ENCODE measurements around the gene VSIR. TPM values are rescaled to one million over a fixed set of nuclear protein-coding genes. Genes with fewer than 3 reads are reported as not detected.

VSIR gene
- total and polyA plus RNA-seq, 10 of the 15 experiments (the other 5 are each of a cell fraction or from before 2014, with no cell fraction given), result 0.19 to 12.5 (median 6.7) TPM

GRCh38 chr10:71747551-71748523, 25.5 kb downstream of the VSIR start:
- Histone ChIP-seq H3K4me1 (ENCODE audit: control insufficient read depth, insufficient read depth, low read length) (peaks cover 45% of the 10 kb centered on the region), H4K20me1 (ENCODE audit: control insufficient read depth, insufficient read depth) (no peaks in the 10 kb centered on the region), H3K4me2 (ENCODE audit: control insufficient read depth, insufficient read depth) (peak overlapping the region; percentile 23), H2AFZ (ENCODE audit: control insufficient read depth, low read depth, low read length) (peak overlapping the region; percentile 59; the same call in 1 of the 2 replicates), H3K27me3 (replicated peaks in 1 of 2; ENCODE audit: control insufficient read depth in 2 of 2, insufficient read depth in 2 of 2, low read length in 1 of 2) (no peaks in the 10 kb centered on the region), H3K9ac (ENCODE audit: control insufficient read depth, insufficient read depth, low read length) (peak overlapping the region; percentile 52; the same call in 1 of the 2 replicates), H3K27ac (ENCODE audit: control insufficient read depth, insufficient read depth) (peak overlapping the region; percentile 77), H3K79me2 (ENCODE audit: control insufficient read depth, insufficient read depth, low read length) (no peaks in the 10 kb centered on the region), H3K9me3 (replicated peaks; ENCODE audit: control insufficient read depth, insufficient read depth, low read length) (no peaks in the 10 kb centered on the region; the same call in 2 of the 3 replicates), H3K36me3 (ENCODE audit: control insufficient read depth in 2 of 2, insufficient read depth in 2 of 2, low read length in 1 of 2) (peaks cover 0 to 2% of the 10 kb centered on the region in 2 experiments; a peak in 1 of 4 replicates), H3K4me3 (no peak overlapping the region)
- BruUV-seq (replicated peaks), result TSS peak; percentile 27
- peak; percentile 81 for ATAC-seq
- CTCF ChIA-PET, result interaction anchor here (1.2 to 2.1 kb wide), 3 partner anchors 20 to 50 kb away, joined by 4 to 8 read pairs (median 4); partner anchors contain the start of gene VSIR
- in situ Hi-C loops (cut with MboI) (no loop called here), intact Hi-C loops (cut with micrococcal nuclease; ENCODE audit: unreplicated experiment) (loop anchor here (1.0 to 2.0 kb wide), 2 partner anchors 21 kb away; no protein-coding TSS in a partner anchor)
- DNase-seq (ENCODE audit: low read depth, low spot score), result peak; percentile 52
- 72% methylated on average over 14 of the region's 14 CpGs for WGBS (ENCODE audit: insufficient coverage, insufficient replicate concordance, low lambda C conversion rate, missing lambda C conversion rate)
- SMC1A ChIA-PET (ENCODE audit: uncharacterized antibody, unreplicated experiment), result interaction anchor here (0.8 to 1.9 kb wide), 5 partner anchors 9 to 51 kb away, joined by 3 to 6 read pairs (median 4); no protein-coding TSS in a partner anchor
- FAIRE-seq, result peak; percentile 90
- POLR2A ChIA-PET, result interaction anchor here (1.5 to 2.5 kb wide), 3 partner anchors 10 to 25 kb away, joined by 6 to 10 read pairs (median 9); partner anchors contain the start of gene VSIR
- RAD21 ChIA-PET (ENCODE audit: unreplicated experiment), result interaction anchor here (0.6 to 2.5 kb wide), 8 partner anchors 15 to 50 kb away, joined by 3 to 6 read pairs (median 3); no protein-coding TSS in a partner anchor
- TF ChIP-seq ZNF622 (IDR thresholded peaks at IDR 0.05) (no peak), NRF1 (conservative IDR thresholded peaks at IDR 0.05; ENCODE audit: low read depth, low read length) (no peak), IRF4 (IDR thresholded peaks at IDR 0.05; ENCODE audit: low read depth, low read length) (0 out of 2 replicates have a peak, but pooled peaks have one; percentile 26), NKRF (conservative IDR thresholded peaks at IDR 0.05) (no peak), NFXL1 (IDR thresholded peaks at IDR 0.05; ENCODE audit: borderline replicate concordance) (no peak), PKNOX1 (IDR thresholded peaks at IDR 0.05) (no peak), HCFC1 (IDR thresholded peaks at IDR 0.05; ENCODE audit: low read length) (no peak), SUPT20H (IDR thresholded peaks at IDR 0.05; ENCODE audit: borderline replicate concordance, control insufficient read depth, low read depth, low read length) (no peak), NR2C1 (IDR thresholded peaks at IDR 0.05) (no peak), BHLHE40 (IDR thresholded peaks at IDR 0.05; ENCODE audit: borderline replicate concordance in 1 of 2, low read depth in 2 of 2, low read length in 1 of 2) (peak in 1 of 2 experiments; percentile 58; a peak in 1 of 4 replicates), POU2F2 (IDR thresholded peaks at IDR 0.05; ENCODE audit: borderline replicate concordance, low read depth, low read length) (no peak), NFIC (IDR thresholded peaks at IDR 0.05; ENCODE audit: low read depth, low read length) (no peak), LARP7 (IDR thresholded peaks at IDR 0.05) (no peak), RCOR1 (conservative IDR thresholded peaks at IDR 0.05; ENCODE audit: low read depth, low read length) (0 out of 2 replicates have a peak, but pooled peaks have one; percentile 24), ZZZ3 (IDR thresholded peaks at IDR 0.05; ENCODE audit: control insufficient read depth, insufficient read length, low read depth) (no peak), GATAD2B (conservative IDR thresholded peaks at IDR 0.05; ENCODE audit: low read depth) (peak; percentile 43; the same call in 1 of the 2 replicates), NR2C2 (IDR thresholded peaks at IDR 0.05; ENCODE audit: borderline replicate concordance, control insufficient read depth, insufficient read length, low read depth) (no peak), STAT1 (conservative IDR thresholded peaks at IDR 0.05) (no peak), HDAC6 (IDR thresholded peaks at IDR 0.05; ENCODE audit: unreplicated experiment) (no peak)
